Right hindlimb (tissue), 1 donor: ENCODE results near the gene PGLYRP1.

Experiments used
- DNase-seq: peaks from one replicate; pipeline ENCODE4 v3.0.0-alpha.2; 2018

The PGLYRP1 gene, protein sequence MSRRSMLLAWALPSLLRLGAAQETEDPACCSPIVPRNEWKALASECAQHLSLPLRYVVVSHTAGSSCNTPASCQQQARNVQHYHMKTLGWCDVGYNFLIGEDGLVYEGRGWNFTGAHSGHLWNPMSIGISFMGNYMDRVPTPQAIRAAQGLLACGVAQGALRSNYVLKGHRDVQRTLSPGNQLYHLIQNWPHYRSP

DNA sequence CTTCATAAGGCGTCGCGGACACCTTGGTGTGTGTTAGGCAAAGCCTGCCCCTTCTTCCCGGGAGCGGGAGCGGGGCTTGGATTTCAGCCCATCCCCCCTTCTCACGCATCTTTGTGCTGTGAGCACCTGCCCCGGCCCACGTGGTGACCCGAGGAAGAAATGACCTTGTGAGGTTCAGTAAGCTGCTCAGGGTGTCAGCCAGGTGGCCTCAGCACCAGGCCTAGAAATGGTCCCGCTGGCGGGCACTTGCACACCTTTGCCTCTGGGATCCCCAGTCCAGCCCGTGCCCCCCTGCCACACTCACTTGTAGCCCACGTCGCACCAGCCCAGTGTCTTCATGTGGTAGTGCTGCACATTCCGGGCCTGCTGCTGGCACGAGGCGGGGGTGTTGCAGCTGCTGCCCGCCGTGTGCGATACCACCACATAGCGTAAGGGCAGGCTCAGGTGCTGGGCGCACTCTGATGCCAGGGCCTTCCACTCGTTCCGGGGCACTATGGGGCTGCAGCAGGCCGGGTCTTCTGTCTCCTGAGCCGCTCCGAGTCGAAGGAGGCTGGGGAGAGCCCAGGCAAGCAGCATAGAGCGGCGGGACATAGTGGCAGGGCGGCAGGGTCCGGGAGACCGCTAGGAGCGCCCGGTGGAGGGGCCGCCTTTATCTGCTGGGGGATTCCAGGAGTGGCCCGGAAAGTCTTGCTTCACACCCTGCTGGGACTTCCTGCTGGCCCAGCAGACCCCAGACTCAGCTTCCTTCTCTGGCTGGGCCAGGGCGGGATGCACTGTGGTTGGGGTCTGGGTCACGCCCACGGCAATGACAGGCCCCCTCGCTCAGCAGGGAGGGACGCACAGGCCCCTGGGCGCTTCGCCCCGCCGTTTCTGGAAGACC, at the start of gene PGLYRP1:
Gene PGLYRP1, minus strand, starts transcription at position 623 of the 880 bp plus-strand sequence. Its CDS starts 32 bp downstream, at position 591.
- DNase-seq, result no peak

DNA sequence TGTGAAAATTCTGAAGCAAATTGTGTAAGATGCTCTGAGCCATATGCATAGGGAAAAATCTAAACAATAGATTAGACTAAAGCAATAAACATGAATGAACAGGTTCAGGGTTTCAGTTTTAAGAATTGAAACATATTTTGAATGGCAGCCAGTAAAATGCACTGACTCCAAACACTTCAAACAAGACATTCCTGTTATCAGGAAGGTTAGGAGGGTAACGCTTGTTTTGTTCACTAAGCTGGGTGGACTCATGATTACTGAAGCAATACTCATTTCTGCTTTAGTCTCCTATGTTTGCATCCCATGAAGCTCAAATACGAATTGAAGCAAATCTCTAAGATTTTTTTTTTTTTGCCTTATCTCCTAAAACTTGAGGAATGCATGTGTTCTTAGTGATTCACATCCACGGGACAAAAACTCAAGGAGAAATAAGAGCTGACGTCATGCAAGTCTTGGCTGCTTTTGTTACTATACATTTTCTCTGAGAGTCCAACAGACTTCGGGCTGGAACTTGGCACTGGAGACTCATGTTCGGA, 47.0 kb upstream of the PGLYRP1 start:
- DNase-seq, result no peak

DNA sequence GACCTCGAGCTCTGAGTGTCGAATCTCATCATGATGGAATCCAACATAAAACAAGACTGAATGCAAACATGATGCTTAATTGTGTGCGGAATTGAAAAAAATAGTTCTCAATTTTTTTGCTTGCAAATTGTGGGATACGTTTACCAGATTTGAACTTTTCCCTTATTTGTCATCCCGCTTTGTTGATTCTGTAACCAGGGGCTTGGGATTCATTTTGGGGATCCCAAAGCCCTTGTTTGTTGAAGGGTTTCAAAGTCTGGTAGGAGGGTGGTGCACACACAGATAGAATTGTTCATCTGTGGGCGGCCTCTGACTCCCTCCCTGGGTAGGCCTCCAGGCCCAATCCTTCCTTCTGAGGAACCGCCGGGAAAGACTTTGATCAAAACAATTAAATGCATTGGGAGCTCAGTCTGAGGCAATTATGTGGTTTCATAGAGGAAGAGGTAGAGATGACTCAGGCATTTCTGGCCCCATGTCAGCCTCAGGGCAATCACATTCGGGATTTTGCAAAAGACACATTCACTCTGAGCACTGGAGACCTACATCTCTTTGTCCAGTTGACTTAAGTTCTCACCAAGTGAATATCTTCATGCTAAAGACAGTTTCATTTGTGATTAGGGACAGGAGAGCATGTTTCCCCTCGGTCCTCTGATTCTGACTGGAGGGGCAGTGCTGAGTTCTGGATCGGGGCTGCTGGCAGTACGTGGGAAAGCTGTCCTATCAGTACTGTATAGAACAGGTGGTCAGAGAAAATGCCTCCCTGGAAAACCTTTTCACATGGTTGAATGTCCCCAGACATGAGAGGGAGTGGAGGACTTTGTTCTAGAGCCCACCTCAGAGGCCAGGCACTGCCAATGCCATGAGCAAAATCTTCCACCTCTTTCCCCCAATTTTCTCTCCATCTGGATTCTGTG, 45.7 kb upstream of the PGLYRP1 start:
- no peak for DNase-seq

DNA sequence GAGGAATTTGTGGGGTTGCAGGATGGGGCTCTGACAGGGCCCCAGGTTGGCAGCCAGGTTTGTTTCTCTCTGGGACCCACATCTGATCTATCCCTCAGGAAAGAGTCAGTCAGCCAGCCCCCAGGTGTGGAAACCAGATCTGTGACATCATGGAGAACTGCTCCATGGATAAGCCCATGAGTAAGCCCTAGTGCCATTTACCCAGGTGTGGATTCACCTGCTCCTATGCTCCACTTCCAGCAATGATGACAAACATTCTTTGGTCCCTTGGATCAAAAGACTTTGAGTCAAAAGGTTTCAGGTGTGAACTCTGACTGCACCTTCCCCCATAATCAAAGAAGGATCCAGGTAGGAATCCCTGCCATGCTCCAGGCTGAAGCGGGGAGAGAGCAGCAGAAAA, 44.8 kb upstream of the PGLYRP1 start:
- no peak for DNase-seq

DNA sequence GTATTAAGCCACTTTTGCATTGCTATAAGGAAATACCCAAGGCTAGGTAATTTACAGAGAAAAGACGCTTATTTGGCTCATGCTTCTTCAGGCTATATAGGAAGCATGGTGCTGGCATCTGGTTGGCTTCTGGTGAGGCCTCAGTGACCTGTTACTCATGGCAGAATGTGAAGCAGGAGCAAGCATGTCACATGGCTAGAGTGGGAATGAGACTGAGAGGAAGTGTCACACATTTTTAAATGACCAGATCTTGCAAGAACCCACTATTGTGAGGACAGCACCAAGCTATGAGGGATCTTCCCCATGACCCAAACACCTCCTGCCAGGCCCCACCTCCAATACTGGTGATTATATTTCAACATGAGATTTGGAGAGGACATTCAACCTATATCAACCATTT, 43.6 kb upstream of the PGLYRP1 start:
- DNase-seq, result no peak

DNA sequence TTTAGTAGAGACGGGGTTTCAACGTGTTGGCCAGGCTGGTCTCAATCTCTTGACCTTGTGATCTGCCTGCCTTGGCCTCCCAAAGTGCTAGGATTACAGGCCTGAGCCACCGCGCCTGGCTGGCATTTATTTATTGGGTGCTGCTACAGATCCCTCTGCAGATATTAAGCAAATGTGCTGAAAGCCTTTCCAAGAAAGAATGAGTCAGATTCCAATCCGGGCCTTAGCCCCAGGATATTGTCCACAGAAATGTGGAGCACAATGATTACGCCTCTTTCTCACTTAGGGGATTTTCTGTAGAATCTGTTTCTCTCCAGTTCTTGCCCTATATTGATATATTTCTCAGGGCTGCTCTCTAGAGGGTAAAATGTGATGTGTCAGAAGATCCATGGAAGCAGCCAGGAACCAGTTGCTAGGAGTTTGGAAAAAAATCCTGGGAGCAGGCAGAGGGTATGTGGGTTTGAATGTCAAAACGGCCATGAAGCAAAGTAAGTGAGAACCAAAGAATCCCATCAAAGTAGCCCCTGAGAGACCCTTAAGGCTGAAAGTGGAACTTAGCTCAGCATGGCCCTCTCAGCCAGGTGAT, 42.7 kb upstream of the PGLYRP1 start:
- DNase-seq, result no peak

DNA sequence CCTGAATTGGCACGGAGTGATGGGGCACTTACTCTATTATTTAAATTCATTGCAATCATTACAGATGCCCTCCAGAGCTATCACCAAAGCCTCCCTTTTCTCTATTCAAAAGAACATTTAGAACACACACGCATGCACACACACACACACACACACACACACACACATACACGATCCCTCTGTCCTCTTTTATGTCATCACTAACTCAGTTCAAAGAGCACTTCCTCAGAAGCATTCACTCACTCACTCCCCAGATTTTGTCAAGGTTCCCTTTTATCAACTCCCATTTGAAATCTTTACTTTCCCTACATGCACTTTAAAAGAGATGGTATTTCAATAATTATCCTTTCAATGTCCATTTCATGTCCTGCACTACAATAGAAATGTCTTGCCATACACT, 40.3 kb upstream of the PGLYRP1 start:
- no peak for DNase-seq

DNA sequence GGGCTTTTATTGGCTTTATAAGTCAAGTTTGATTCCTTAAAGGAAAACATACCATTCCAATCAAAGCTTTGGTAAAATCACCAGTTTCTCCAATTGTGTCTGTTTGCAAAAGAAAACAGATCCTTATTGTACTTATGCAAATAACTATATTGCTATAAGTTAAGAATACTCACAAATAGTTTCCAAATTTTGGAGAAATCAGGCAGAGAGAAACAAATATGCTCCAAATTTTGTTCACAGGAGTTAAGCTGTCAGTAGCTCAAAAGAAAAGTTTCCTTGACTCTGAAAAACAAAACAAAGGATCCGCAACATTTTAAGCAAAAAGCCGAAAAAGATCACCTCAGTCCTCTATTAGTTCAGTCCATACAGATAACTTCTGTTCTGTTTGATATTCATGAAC, 37.2 kb upstream of the PGLYRP1 start:
- no peak for DNase-seq

DNA sequence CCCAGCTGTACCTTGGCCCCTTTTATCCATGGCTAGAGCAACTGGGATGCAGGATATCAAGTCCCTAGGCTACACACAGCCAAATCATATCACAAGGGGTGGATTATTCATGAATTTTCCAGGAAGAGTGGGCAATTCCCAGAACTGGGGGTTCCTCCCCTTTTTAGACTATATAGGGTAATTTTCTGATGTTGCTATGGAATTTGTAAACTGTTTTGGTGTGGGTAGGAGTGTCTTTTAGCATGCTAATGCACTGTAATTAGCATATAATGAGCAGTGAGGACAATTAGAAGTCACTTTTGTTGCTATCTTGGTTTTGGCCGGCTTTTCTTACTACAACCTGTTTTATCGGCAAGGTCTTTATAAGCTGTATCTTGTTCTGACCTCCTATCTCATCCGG, 35.9 kb upstream of the PGLYRP1 start:
- DNase-seq, result no peak

DNA sequence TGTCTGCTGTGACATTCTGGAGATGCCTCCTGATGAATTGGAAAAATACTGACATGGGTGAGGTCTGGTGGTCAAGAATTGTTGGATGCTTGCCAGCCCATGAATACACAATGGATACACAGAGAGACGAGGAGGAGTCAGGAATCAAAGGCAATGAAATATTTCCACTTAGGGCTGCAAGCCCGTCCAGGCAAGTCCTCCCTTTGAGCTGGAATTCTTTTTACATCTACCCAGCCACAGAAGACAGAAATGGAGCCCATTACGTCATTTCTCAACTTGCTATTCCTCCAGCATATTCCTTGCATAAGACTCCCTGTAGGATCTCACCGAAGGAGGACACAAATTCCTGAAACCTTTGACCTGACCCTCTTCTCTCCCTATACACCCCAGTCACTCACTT, 33.7 kb upstream of the PGLYRP1 start:
- DNase-seq, result no peak

DNA sequence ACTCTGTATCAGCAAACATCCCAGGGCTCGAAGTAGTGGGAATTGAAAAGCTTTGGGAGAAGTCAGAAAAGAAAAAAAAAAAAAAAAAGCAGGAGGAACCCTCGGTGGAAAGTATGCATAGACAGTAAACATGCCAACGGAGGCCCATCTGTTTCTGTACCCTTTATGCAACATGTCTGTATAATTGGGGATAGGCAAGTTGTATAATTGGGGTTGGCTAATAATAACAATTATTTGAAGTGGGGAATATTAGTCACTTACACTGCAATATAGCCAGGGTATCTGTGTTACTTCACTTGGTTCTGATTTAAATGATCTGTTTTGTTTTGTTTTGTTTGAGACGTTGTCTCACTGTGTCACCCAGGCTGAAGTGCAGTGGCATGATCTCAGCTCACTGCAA, 30.0 kb upstream of the PGLYRP1 start:
- DNase-seq, result no peak

DNA sequence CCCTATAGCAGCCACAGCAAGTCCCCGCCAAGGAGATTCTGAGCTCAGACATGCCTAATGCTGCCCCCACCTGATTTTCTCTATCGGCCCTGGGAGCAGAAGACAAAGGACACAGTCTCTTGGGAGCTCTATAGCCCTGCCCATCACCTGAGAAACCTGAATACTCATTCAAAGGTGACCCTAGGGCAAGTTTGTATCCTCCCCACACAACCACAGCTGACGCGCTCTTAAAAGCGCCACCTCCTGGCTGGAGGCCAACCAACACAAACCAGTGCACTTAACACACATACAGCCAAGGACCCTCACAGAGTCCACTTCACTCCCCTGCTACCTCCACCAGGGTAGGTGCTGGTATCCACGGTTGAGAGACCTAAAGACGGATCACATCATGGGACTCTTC, 26.7 kb upstream of the PGLYRP1 start:
- DNase-seq, result no peak

DNA sequence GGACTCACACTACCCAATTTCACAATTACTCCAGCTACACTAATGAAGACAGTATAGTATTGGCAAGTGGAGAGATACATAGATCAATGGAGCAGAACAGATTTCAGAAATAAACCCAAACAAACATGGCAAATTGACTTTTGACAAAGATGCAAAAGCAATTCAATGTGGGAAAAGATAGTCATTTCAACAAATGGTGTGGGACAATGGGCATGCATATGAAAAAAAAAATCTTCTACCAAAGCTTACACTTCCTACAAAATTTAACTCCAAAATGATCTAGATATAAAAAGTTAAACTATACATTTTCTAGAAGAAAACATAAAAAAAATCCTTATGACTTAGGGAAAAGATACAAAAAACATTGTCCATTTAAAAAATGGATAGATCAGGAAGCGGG, 20.7 kb upstream of the PGLYRP1 start:
- no peak for DNase-seq

DNA sequence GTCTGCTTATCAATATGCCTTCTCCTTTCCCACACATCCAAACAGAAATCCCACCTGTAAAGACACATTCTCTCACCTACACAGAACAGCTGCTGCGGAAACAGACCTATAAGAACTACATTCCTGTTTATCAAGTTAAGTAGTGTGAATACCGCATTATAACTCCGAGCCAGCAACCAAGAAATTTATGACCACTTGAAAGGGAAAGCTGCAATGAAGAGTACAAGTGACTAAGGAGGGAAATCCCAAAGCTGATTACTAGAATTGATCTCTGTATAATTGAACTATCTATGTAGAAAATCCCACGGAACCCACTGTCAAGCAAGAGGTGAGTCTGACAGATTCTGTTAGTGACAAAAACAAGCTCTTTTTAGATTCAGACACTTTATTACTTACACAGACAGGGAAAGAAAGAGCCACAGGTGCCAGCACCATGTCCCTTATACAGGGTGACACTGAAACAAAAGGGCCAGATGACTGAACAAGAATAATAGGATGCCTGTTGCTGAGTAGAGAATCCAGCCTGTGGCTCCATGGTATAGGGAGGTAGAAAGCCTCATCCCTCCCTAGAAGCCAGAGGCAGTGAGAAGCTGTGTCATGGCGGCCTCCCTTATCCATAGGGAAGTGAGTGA, 19.5 kb upstream of the PGLYRP1 start:
- DNase-seq, result no peak

DNA sequence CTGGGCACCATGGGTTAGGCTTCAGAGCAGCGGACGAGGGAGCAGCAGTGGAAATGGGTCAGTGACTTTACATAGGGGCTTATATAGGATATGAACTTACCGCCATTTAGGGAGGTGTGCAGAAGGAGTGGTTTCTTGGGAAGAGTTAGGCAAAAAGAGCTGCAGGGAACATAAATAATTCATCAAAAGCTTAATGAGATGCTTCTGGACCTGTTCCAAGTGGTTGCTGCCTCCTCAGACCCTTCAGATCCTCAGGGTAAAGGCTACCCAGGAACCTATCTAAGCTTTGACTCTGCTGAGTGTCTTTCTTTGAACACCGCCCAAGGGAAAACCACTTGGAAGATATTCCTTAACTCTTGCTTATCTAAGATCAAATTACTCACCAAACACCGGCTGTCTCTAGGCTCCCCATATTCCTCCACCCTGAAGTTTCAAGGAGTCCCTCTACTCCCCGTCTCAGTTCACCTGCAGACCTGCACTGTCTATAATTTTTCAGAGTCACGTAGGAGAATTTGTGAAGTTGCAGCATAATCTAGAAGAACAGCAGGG, 18.2 kb upstream of the PGLYRP1 start, which contains the start of gene IGFL4:
Gene IGFL4, minus strand, starts transcription at position 51 of the 549 bp plus-strand sequence. Its CDS starts 40 bp downstream, at position 11.
- DNase-seq, result no peak

DNA sequence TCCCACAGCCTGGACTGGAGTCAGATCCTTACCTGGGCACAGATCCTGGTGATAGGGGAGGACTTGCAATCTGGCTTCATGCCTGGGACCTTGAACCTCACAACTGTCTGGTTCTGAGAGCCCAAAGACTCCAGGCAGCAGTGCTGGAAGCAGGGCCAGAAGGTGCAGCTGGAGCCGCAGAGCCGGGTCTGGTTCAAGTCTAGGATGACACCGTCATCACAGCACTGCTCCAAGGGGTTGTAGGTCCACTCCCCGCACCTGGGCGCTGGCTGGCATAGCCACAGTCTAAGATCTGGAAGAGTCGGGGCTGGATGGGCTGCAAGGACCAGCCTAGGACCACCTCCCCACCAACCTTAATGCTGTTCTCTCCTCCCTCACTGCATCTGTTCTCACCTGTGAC, 17.3 kb upstream of the PGLYRP1 start:
- DNase-seq, result no peak

DNA sequence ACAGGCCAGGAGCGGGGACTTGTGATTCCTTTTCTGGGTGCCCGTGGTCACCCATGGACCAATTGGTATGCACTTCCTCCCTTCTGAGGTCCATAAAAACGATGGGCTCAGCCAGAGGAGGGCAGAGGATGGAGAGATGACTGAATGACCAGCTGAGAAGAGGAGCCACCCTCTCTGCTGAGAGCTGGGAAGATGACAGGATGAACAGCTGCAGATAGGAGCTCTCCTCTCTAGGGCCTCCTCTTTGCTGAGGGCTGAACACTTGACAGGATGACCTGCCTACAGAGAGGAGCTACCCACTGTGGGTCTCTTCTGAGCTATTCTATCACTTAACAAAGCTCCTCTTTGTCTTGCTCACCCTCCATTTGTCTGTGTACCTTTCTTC, 13.9 kb upstream of the PGLYRP1 start:
- no peak for DNase-seq

DNA sequence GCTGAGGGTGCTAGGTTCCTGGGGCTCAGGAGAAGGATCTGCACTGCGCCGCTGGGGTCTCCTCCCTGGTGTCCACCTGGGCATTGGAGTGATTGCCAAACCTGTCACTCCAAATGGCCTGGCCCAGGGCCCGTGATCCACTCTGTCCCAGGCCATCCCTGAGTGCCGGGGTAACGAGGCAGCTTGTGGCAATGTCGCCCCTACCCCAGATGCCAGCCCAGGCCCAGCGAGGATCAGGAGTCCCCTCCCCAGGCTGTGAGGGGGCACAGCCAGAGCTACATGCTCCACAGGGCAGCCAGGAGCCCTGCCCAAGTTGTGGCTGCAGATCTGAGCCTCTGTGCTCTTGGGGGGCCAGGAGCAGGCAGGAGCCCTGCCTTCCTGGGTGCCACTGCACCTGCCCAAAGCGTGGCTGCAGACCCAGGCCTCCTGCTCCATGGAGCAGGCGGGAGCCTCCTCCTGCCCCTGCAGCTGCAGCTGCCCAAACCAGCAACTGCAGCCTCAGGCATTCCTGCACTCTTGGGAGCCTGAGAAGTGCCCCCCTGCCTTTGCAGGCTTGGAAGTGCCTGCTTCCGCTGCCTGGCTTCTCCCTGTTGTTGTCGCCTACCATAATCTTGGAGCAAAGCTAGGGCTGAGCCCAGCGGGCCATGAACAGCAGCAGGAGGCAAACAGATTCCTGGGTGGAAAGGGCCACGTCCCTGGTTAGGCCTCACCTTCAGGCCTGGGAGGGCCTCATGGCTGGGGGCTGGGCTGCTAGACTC, 13.3 kb upstream of the PGLYRP1 start:
- DNase-seq, result no peak

DNA sequence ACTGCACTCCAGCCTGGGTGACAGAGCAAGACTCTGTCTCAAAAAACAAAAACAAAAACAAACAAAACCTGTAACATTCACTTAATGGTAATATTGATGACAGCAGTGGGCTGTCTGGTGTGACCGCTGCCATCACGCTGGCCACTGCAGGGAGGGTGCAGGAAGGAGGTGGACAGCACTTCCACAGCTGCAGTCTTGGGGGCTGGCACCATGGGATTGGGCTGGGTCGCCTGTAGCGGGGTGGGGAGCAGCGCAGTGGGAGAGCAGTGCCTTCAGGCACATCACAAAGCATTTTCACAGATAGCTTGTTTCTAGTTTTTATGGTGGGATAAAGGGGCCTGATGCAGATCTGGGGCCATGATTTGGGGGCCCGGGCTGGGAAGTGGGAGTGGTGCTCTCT, 12.7 kb upstream of the PGLYRP1 start:
- no peak for DNase-seq

DNA sequence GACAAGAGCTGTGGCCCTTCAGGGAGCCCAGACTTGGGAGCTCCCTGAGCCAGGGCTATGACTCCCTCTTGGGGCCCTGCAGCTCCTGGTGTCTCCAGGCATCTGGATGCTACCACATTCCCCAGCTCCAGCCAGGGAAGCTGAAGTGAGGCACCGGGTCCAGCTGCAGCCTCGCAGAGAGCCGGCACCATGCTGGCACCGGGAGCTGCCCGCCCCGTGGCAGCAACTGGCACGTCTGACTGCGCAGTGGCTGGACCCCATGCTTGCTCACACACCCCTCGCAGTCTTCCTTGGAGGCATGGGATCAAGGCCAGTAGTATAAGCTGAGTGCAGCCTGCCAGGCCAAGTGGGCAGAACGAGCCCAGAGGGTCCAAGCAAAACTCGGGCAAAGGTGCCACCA, 10.5 kb upstream of the PGLYRP1 start:
- no peak for DNase-seq

DNA sequence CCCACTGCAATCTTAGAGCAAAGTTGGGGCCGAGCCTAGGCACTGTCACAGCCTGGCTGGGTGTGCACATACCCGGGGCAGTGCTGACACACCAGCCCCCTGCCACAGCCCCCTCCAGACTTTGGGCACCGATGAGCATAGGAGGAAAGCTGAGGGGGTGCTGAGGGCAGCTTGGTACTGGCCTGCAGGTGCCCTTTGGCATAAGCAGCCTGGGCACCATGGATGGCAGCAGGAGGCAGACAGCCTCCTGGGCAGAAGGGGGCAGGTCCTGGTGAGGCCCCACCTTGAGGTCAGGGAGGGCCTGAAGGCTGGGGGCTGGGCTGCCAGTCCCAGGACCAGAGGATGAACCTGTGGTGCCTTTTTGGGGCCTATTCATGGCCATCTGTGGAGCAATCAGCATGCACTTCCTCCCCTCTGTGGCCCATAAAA, 9.8 kb upstream of the PGLYRP1 start:
- no peak for DNase-seq
